Sigmoid colon (tissue), 7 donors: ENCODE measurements around the gene ANAPC4. TPM values are rescaled to one million over a fixed set of nuclear protein-coding genes. Genes with fewer than 3 reads are reported as not detected.

Experiments
- DNase-seq: peaks from one replicate; pipeline ENCODE4 v3.0.0-alpha.2; 2019
- H3K27ac ChIP-seq, 4 donors: fragments of 200-600 bp; sonication (generic); one replicate each; pipeline ENCODE4 v1.5.1; 2016 to 2019; ENCODE audit warnings: mild to moderate bottlenecking in 1 of 4
- H3K27me3 ChIP-seq, 3 donors: fragments of 200-600 bp; sonication (generic); one replicate each; pipeline ENCODE4 v1.5.1; 2019; ENCODE audit warnings: mild to moderate bottlenecking in 1 of 3
- H3K36me3 ChIP-seq, 4 donors: fragments of 200-600 bp; sonication (generic); one replicate each; pipeline ENCODE4 v1.5.1; 2016 to 2019
- H3K4me1 ChIP-seq, 4 donors: fragments of 200-600 bp; sonication (generic); one replicate each; pipeline ENCODE4 v1.5.1; 2017 to 2019
- H3K4me3 ChIP-seq, 4 donors: fragments of 200-600 bp; sonication (generic); one replicate each; pipeline ENCODE4 v1.5.1; 2017 to 2019; ENCODE audit warnings: mild to moderate bottlenecking in 2 of 4, moderate library complexity in 1 of 4
- H3K9me3 ChIP-seq, 4 donors: fragments of 200-600 bp in 3 of 4; sonication (generic) in 3 of 4; one replicate each; pipeline versions ENCODE4 v1.5.1 to v1.6.1; 2013 to 2019
- CTCF ChIP-seq, 4 experiments: fragments of 450-650 bp in 3 of 4; fragments of 200-600 bp in 1 of 4; IDR thresholded peaks; one replicate each; pipeline ENCODE4 v1.5.1; 2016 to 2019; ENCODE audit warnings: antibody characterized with exemption in 4 of 4, mild to moderate bottlenecking in 3 of 4, moderate library complexity in 2 of 4
- EP300 ChIP-seq, 4 donors: sonication (generic); formaldehyde crosslinking; IDR thresholded peaks; one replicate each; pipeline ENCODE4 v1.6.1; 2017; ENCODE audit warnings: antibody characterized with exemption in 4 of 4
- POLR2A ChIP-seq, 2 donors: fragments of 450-650 bp; IDR thresholded peaks; one replicate each; pipeline ENCODE4 v1.6.1; 2016; ENCODE audit warnings: antibody characterized with exemption in 2 of 2, mild to moderate bottlenecking in 2 of 2, moderate library complexity in 2 of 2
- POLR2AphosphoS5 ChIP-seq, 4 donors: sonication (generic); formaldehyde crosslinking; IDR thresholded peaks; one replicate each; pipeline ENCODE4 v1.6.1; 2017; ENCODE audit warnings: antibody characterized with exemption in 4 of 4
- WGBS, 2 donors: extraction: QIAGEN DNeasy Blood & Tissue Kit; methylation state at CpG; one replicate each; pipeline ENCODE4 v1.1.7; 2013; 5-methylcytosine and 5-hydroxymethylcytosine counted together
- intact Hi-C: fragments of 100-400 bp; cut with DNase I; formaldehyde crosslinking; loops from one replicate; pipeline ENCODE4 v1.15.1; 2023
- polyA plus RNA-seq, 3 donors: library from polyadenylated mRNA; stranded (reverse); fragments of 200-250 nt; gene quantifications; one replicate each; pipeline ENCODE4 v1.2.3, GENCODE V29; 2013
- total RNA-seq, 4 donors: library from RNA; depleted of rRNA; stranded (reverse); fragments of >200 nt; gene quantifications; one replicate each; pipeline ENCODE4 v1.1.0, GENCODE V29; 2016
- donor health status: healthy with polysubstance abuse.
- donor health status: Bipolar disorder and iron deficiency.
- donor health status: healthy.

ANAPC4 gene
- total and polyA plus RNA-seq, 7 donors, result 8.8 to 75.1 (median 31.4) TPM

GRCh38 chr4:25424539-25425228 lies 47.6 kb downstream of the ANAPC4 start:
- 91 to 93% methylated on average over 9 of the region's 9 CpGs for WGBS, 2 donors
- no peak for TF ChIP-seq CTCF (IDR thresholded peaks at IDR 0.05)
- H3K9me3 ChIP-seq, result no peaks in the 10 kb centered on the region
- intact Hi-C loops, result no loop called here
- H3K36me3 ChIP-seq, result peaks cover 0 to 8% (median 0%) of the 10 kb centered on the region in 4 donors
- no peak overlapping the region for H3K27ac ChIP-seq
- H3K27me3 ChIP-seq, result no peaks in the 10 kb centered on the region
- H3K4me1 ChIP-seq, result peaks cover 0 to 14% (median 6%) of the 10 kb centered on the region in 4 donors
- H3K4me3 ChIP-seq, result no peak overlapping the region
- no peak for DNase-seq

GRCh38 chr4:25425361-25425760 lies 48.3 kb downstream of the ANAPC4 start:
- Histone ChIP-seq H3K27ac (peak overlapping the region in 2 of 4 donors; percentile 3 to 9), H3K9me3 (no peaks in the 10 kb centered on the region), H3K36me3 (peaks cover 0 to 8% (median 0%) of the 10 kb centered on the region in 4 donors), H3K4me1 (peaks cover 0 to 14% (median 6%) of the 10 kb centered on the region in 4 donors), H3K4me3 (no peak overlapping the region), H3K27me3 (no peaks in the 10 kb centered on the region)
- TF ChIP-seq POLR2A (IDR thresholded peaks at IDR 0.05) (no peak), EP300 (IDR thresholded peaks at IDR 0.05) (no peak), POLR2AphosphoS5 (IDR thresholded peaks at IDR 0.05) (no peak)
- intact Hi-C loops, result no loop called here
- 86% methylated on average over 4 of the region's 4 CpGs for WGBS, 2 donors
- no peak for DNase-seq

- Histone ChIP-seq H3K4me3 (no peak overlapping the region), H3K36me3 (no peaks in the 10 kb centered on the region), H3K4me1 (peaks cover 0 to 14% (median 6%) of the 10 kb centered on the region in 4 donors), H3K27me3 (no peaks in the 10 kb centered on the region), H3K9me3 (no peaks in the 10 kb centered on the region), H3K27ac (no peak overlapping the region)
- DNase-seq, result no peak
- intact Hi-C loops, result no loop called here
- WGBS, 2 donors, result 91 to 92% methylated on average over 5 of the region's 5 CpGs
- no peak for TF ChIP-seq EP300 (IDR thresholded peaks at IDR 0.05)
Observed at GRCh38 chr4:25427871-25428270, 50.8 kb downstream of the ANAPC4 start.

GRCh38 chr4:25430630-25431029 lies 53.6 kb downstream of the ANAPC4 start:
- Histone ChIP-seq H3K4me1 (peaks cover 0 to 1% (median 0%) of the 10 kb centered on the region in 4 donors), H3K36me3 (no peaks in the 10 kb centered on the region), H3K27me3 (no peaks in the 10 kb centered on the region), H3K27ac (no peak overlapping the region), H3K4me3 (no peak overlapping the region), H3K9me3 (no peaks in the 10 kb centered on the region)
- TF ChIP-seq POLR2A (IDR thresholded peaks at IDR 0.05) (no peak), CTCF (IDR thresholded peaks at IDR 0.05) (no peak), POLR2AphosphoS5 (IDR thresholded peaks at IDR 0.05) (no peak), EP300 (IDR thresholded peaks at IDR 0.05) (no peak)
- WGBS, 2 donors, result 87 to 92% methylated on average over 5 of the region's 5 CpGs
- DNase-seq, result no peak
- intact Hi-C loops, result no loop called here

GRCh38 chr4:25433966-25434827 lies 57.1 kb downstream of the ANAPC4 start:
- intact Hi-C loops, result no loop called here

More at GRCh38 chr4:25433966-25434827, 57.1 kb downstream of the ANAPC4 start:
- TF ChIP-seq POLR2A (IDR thresholded peaks at IDR 0.05) (no peak), POLR2AphosphoS5 (IDR thresholded peaks at IDR 0.05) (no peak), CTCF (IDR thresholded peaks at IDR 0.05) (no peak), EP300 (IDR thresholded peaks at IDR 0.05) (no peak)
- H3K9me3 ChIP-seq, result no peaks in the 10 kb centered on the region
- no peak overlapping the region for H3K27ac ChIP-seq
- no peaks in the 10 kb centered on the region for H3K27me3 ChIP-seq
- DNase-seq, result no peak
- no peaks in the 10 kb centered on the region for H3K36me3 ChIP-seq
- no peak overlapping the region for H3K4me3 ChIP-seq
- H3K4me1 ChIP-seq, result no peaks in the 10 kb centered on the region
- WGBS, 2 donors, result 90 to 92% methylated on average over 14 of the region's 14 CpGs
